ENCODE data around the gene WDR90.

WDR90 gene

DNA sequence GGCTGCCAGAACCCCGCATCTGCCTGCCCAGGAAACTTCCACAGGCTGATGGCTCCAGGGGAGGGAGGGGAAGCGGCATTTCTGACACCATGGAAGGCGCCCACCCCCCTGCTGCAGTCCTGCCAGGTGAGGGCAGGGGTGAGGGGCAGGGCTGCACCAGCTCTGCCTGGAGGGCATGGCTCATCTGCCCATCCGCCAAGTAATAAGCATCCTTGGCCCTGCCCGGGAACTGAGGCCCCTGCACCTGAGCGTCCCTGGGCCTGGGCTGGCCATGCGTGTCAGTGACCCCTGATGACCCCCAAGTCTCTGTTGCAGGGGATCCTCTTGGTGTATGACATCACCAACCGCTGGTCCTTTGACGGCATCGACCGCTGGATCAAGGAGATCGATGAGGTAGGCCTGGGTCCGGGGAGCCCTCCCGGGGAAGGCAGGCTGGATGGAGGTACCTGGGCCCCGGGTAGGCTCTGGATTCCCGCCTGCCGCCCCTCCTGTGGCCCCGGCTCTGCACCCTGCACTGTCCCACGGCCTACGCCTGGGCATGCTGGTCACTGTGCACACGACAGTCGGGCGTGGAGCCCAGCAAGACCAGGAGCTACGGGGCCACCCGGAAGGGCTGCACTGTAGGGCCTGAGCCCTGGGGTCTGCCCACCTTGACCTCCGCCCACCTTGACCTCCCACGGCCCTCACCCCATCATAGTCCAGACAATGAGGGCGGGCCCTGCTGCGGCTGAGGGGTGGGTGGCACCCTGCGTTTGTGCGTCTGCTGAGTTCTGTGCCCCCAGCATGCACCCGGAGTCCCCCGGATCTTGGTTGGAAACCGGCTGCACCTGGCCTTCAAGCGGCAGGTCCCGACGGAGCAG lies 23.8 kb upstream of the WDR90 start:
- Histone ChIP-seq H3K36me3 (replicated peaks in 1 of 2; ENCODE audit: control insufficient read depth in 2 of 2, insufficient read depth in 2 of 2, low read length in 2 of 2) (peaks cover 3 to 35% of the 10 kb centered on the region in 2 donors), H3K4me2 (ENCODE audit: insufficient read depth, low read length, poor library complexity, severe bottlenecking) (no peak overlapping the region), H2BK12ac (ENCODE audit: low read length) (no peak overlapping the region), H3K79me1 (ENCODE audit: low read depth, low read length) (peaks cover 8% of the 10 kb centered on the region), H3K27ac (replicated peaks; ENCODE audit: low read length) (no peak overlapping the region), H3K27me3 (ENCODE audit: control insufficient read depth in 3 of 3, insufficient read depth in 3 of 3, low read depth in 1 of 3, low read length in 3 of 3) (no peaks in the 10 kb centered on the region), H2BK120ac (ENCODE audit: low read depth, low read length) (no peak overlapping the region), H3K4me1 (ENCODE audit: control insufficient read depth in 2 of 2, insufficient read depth in 1 of 2, low read depth in 1 of 2, low read length in 2 of 2) (peaks cover 20 to 24% of the 10 kb centered on the region in 2 donors), H2BK15ac (ENCODE audit: low read length) (no peak overlapping the region), H3K9me3 (replicated peaks in 1 of 2; ENCODE audit: control insufficient read depth in 2 of 2, insufficient read depth in 1 of 2, low read depth in 1 of 2, low read length in 2 of 2) (no peaks in the 10 kb centered on the region), H3K4ac (ENCODE audit: low read length) (peak overlapping the region; percentile 37), H4K8ac (ENCODE audit: low read depth, low read length) (no peak overlapping the region), H3K9ac (ENCODE audit: low read depth, low read length, poor library complexity) (peak overlapping the region; percentile 50), H3K18ac (ENCODE audit: low read length) (no peak overlapping the region), H2AFZ (ENCODE audit: low read length) (no peak overlapping the region), H4K91ac (ENCODE audit: low read depth, low read length, poor library complexity) (no peak overlapping the region), H3K14ac (ENCODE audit: low read length) (no peak overlapping the region), H2BK5ac (ENCODE audit: low read length) (peak overlapping the region; percentile 53), H2AK5ac (ENCODE audit: low read depth, low read length) (peak overlapping the region; percentile 79), H3K4me3 (ENCODE audit: low read length in 2 of 2) (no peak overlapping the region), H3K23ac (ENCODE audit: low read depth, low read length, poor library complexity) (peak overlapping the region; percentile 55)
- no CpG with 5 or more reads among the region's 37 CpGs for WGBS, 2 donors (ENCODE audit: extremely low coverage in 2 of 2, insufficient read length in 2 of 2, insufficient replicate concordance in 1 of 2)
- DNase-seq (ENCODE audit: low spot score), result no peak

DNA sequence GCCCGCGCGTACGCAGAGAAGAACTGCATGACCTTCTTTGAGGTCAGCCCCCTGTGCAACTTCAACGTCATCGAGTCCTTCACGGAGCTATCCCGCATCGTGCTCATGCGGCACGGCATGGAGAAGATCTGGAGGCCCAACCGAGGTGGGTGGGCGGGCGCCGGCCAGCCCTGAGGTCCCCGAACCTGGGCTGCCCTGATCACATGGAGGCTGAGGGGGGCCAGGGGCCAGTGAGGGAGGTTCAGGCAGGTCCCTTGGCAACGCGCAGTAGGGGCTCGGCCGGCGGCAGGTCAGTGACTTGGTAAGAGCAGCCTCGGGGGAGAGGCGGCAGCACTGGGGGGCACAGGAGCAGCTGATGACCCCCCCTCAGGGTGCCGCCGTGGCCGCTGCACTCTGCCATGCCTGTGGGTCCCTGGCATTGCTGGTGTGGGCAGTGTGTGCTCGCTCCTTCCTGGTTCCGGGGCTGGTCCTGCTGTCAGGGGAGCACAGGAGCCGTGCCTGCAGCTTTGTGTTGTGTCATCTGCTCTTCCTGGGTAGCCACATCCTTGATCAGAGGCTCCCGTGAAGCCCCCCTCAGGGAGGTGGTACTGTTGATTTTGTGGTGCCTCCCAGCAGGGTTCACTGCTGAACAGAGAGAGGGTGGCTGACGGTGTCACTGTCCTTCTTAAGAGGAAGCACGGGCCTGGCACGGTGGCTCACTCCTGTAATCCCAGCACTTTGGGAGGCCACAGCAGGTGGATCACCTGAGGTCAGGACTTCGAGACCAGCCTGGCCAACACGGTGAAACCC lies 23.0 kb upstream of the WDR90 start:
- Histone ChIP-seq H3K4me3 (ENCODE audit: low read length in 2 of 2) (no peak overlapping the region), H3K14ac (ENCODE audit: low read length) (peak overlapping the region; percentile 71), H2BK5ac (ENCODE audit: low read length) (no peak overlapping the region), H3K9me3 (replicated peaks in 1 of 2; ENCODE audit: control insufficient read depth in 2 of 2, insufficient read depth in 1 of 2, low read depth in 1 of 2, low read length in 2 of 2) (no peaks in the 10 kb centered on the region), H4K91ac (ENCODE audit: low read depth, low read length, poor library complexity) (no peak overlapping the region), H3K27ac (replicated peaks; ENCODE audit: low read length) (no peak overlapping the region), H3K36me3 (replicated peaks in 1 of 2; ENCODE audit: control insufficient read depth in 2 of 2, insufficient read depth in 2 of 2, low read length in 2 of 2) (peaks cover 3 to 35% of the 10 kb centered on the region in 2 donors), H3K18ac (ENCODE audit: low read length) (peak overlapping the region; percentile 28), H2BK120ac (ENCODE audit: low read depth, low read length) (no peak overlapping the region), H3K4me1 (ENCODE audit: control insufficient read depth in 2 of 2, insufficient read depth in 1 of 2, low read depth in 1 of 2, low read length in 2 of 2) (peaks cover 26 to 27% of the 10 kb centered on the region in 2 donors), H3K9ac (ENCODE audit: low read depth, low read length, poor library complexity) (no peak overlapping the region), H3K27me3 (ENCODE audit: control insufficient read depth in 3 of 3, insufficient read depth in 3 of 3, low read depth in 1 of 3, low read length in 3 of 3) (no peaks in the 10 kb centered on the region), H2AK5ac (ENCODE audit: low read depth, low read length) (peak overlapping the region; percentile 46), H3K23ac (ENCODE audit: low read depth, low read length, poor library complexity) (peak overlapping the region; percentile 55), H4K8ac (ENCODE audit: low read depth, low read length) (no peak overlapping the region), H3K4me2 (ENCODE audit: insufficient read depth, low read length, poor library complexity, severe bottlenecking) (no peak overlapping the region), H2BK15ac (ENCODE audit: low read length) (no peak overlapping the region), H3K4ac (ENCODE audit: low read length) (peak overlapping the region; percentile 37), H3K79me1 (ENCODE audit: low read depth, low read length) (peaks cover 8% of the 10 kb centered on the region), H2AFZ (ENCODE audit: low read length) (no peak overlapping the region), H2BK12ac (ENCODE audit: low read length) (no peak overlapping the region)
- WGBS, 2 donors (ENCODE audit: extremely low coverage in 2 of 2, insufficient read length in 2 of 2, insufficient replicate concordance in 1 of 2), result no CpG with 5 or more reads among the region's 35 CpGs
- no peak for DNase-seq (ENCODE audit: low spot score)

DNA sequence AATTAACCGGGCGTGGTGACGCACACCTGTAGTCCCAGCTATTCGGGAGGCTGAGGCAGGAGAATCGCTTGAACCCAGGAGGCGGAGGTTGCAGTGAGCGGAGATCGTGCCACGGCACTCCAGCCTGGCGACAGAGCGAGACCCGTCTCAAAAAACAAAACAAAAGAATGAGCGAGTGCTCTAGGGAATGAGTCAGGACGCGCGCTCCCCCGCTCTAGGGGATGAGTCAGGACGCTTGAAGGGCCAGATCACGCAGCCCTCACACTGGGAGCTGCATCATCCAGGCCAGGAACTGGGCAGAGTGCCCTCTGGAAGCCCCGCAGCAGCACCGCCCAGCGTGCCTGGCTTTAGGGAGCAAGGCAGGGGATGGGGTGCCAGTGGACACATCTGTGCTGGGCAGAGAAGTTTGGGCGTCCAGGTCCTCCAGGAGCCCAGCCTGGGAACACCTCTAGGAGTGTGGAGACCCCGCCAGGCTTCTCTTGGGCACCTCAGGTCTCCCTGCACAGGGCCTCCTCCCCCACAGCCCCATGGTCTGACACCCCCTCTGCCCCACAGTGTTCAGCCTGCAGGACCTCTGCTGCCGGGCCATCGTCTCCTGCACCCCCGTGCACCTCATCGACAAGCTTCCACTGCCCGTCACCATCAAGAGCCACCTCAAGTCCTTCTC lies 22.2 kb upstream of the WDR90 start:
- H3K79me1 ChIP-seq (ENCODE audit: low read depth, low read length), result peaks cover 8% of the 10 kb centered on the region
- H2BK5ac ChIP-seq (ENCODE audit: low read length), result peak overlapping the region; percentile 99
- no peak overlapping the region for H2BK120ac ChIP-seq (ENCODE audit: low read depth, low read length)
- peaks cover 3 to 35% of the 10 kb centered on the region in 2 donors for H3K36me3 ChIP-seq (replicated peaks in 1 of 2; ENCODE audit: control insufficient read depth in 2 of 2, insufficient read depth in 2 of 2, low read length in 2 of 2)
- H3K27me3 ChIP-seq (ENCODE audit: control insufficient read depth in 3 of 3, insufficient read depth in 3 of 3, low read depth in 1 of 3, low read length in 3 of 3), result no peaks in the 10 kb centered on the region
- H4K91ac ChIP-seq (ENCODE audit: low read depth, low read length, poor library complexity), result no peak overlapping the region
- H3K4me3 ChIP-seq (ENCODE audit: low read length in 2 of 2), result no peak overlapping the region
- H2AK5ac ChIP-seq (ENCODE audit: low read depth, low read length), result peak overlapping the region; percentile 46
- H3K23ac ChIP-seq (ENCODE audit: low read depth, low read length, poor library complexity), result peak overlapping the region; percentile 73
- H3K18ac ChIP-seq (ENCODE audit: low read length), result no peak overlapping the region
- no CpG with 5 or more reads among the region's 29 CpGs for WGBS, 2 donors (ENCODE audit: extremely low coverage in 2 of 2, insufficient read length in 2 of 2, insufficient replicate concordance in 1 of 2)
- H3K14ac ChIP-seq (ENCODE audit: low read length), result no peak overlapping the region
- peak overlapping the region; percentile 67 for H2BK15ac ChIP-seq (ENCODE audit: low read length)
- H4K8ac ChIP-seq (ENCODE audit: low read depth, low read length), result no peak overlapping the region
- peak overlapping the region; percentile 22 for H2BK12ac ChIP-seq (ENCODE audit: low read length)
- H3K4me1 ChIP-seq (ENCODE audit: control insufficient read depth in 2 of 2, insufficient read depth in 1 of 2, low read depth in 1 of 2, low read length in 2 of 2), result peaks cover 29% of the 10 kb centered on the region in 2 donors
- peak overlapping the region; percentile 44 for H3K9ac ChIP-seq (ENCODE audit: low read depth, low read length, poor library complexity)
- H3K9me3 ChIP-seq (replicated peaks in 1 of 2; ENCODE audit: control insufficient read depth in 2 of 2, insufficient read depth in 1 of 2, low read depth in 1 of 2, low read length in 2 of 2), result no peaks in the 10 kb centered on the region
- no peak for DNase-seq (ENCODE audit: low spot score)
- no peak overlapping the region for H3K4me2 ChIP-seq (ENCODE audit: insufficient read depth, low read length, poor library complexity, severe bottlenecking)
- H3K4ac ChIP-seq (ENCODE audit: low read length), result no peak overlapping the region
- H2AFZ ChIP-seq (ENCODE audit: low read length), result no peak overlapping the region
- no peak overlapping the region for H3K27ac ChIP-seq (replicated peaks; ENCODE audit: low read length)
